ENCODE results near the gene CRB1. TPM values are rescaled to one million over a fixed set of nuclear protein-coding genes. Genes with fewer than 3 reads are reported as not detected.

CRB1 gene
- polyA plus RNA-seq, 1 donor (not counting 4 experiments of a cell fraction or from before 2014, with no cell fraction given), result 0.04 TPM

- H3K79me2 ChIP-seq (ENCODE audit: control insufficient read depth, insufficient read depth, low read length), result no peaks in the 10 kb centered on the region
- no peak overlapping the region for H2AFZ ChIP-seq (ENCODE audit: control insufficient read depth, low read length)
- DNase-seq (ENCODE audit: low read depth, low spot score) (no peak), FAIRE-seq (no peak)
- no peak for TF ChIP-seq CTCF (optimal IDR thresholded peaks at IDR 0.05 in 1 of 3, IDR thresholded peaks at IDR 0.05 in 1 of 3, conservative IDR thresholded peaks at IDR 0.05 in 1 of 3; ENCODE audit: extremely low read depth in 1 of 3, insufficient read depth in 2 of 3, low read length in 3 of 3)
- TF ChIP-seq EZH2 (IDR thresholded peaks at IDR 0.05; ENCODE audit: low read length), result no peak
- no peak overlapping the region for H3K9ac ChIP-seq (ENCODE audit: control insufficient read depth, extremely low read depth, insufficient read depth, low read length)
- no peak overlapping the region for H3K27ac ChIP-seq (ENCODE audit: control insufficient read depth, insufficient read depth, low read length)
- no peaks in the 10 kb centered on the region for H3K27me3 ChIP-seq (ENCODE audit: control insufficient read depth, extremely low read depth, insufficient read depth, low read length)
- no peaks in the 10 kb centered on the region for H3K4me1 ChIP-seq (ENCODE audit: control insufficient read depth, extremely low read depth, insufficient read depth, low read length)
- H3K36me3 ChIP-seq (ENCODE audit: control insufficient read depth in 2 of 2, extremely low read depth in 1 of 2, insufficient read depth in 2 of 2, low read length in 2 of 2), result no peaks in the 10 kb centered on the region
- H4K20me1 ChIP-seq (ENCODE audit: control insufficient read depth, extremely low read depth, insufficient read depth, low read length), result no peaks in the 10 kb centered on the region
- no peaks in the 10 kb centered on the region for H3K9me3 ChIP-seq (ENCODE audit: control insufficient read depth, low read depth, low read length)
- no peak overlapping the region for H3K4me3 ChIP-seq (ENCODE audit: control insufficient read depth in 2 of 3, extremely low read depth in 1 of 3, insufficient read depth in 2 of 3, low read depth in 1 of 3, low read length in 3 of 3)
- no peaks in the 10 kb centered on the region for H3K9me1 ChIP-seq (ENCODE audit: control insufficient read depth, extremely low read depth, insufficient read depth, low read length)
- no peak overlapping the region for H3K4me2 ChIP-seq (ENCODE audit: control insufficient read depth, extremely low read depth, insufficient read depth, low read depth, low read length)
- dilution Hi-C loops (cut with MboI; ENCODE audit: extremely low pct_ligation_motif_present, low sequenced_read_pairs), result no loop called here
Observed at GRCh38 chr1:197441999-197442414, 174.0 kb downstream of the CRB1 start.

GRCh38 chr1:197444755-197445154 lies 176.7 kb downstream of the CRB1 start:
- FAIRE-seq (no peak), DNase-seq (ENCODE audit: low read depth, low spot score) (no peak)
- H3K36me3 ChIP-seq (ENCODE audit: control insufficient read depth in 2 of 2, extremely low read depth in 1 of 2, insufficient read depth in 2 of 2, low read length in 2 of 2), result no peaks in the 10 kb centered on the region
- H4K20me1 ChIP-seq (ENCODE audit: control insufficient read depth, extremely low read depth, insufficient read depth, low read length), result no peaks in the 10 kb centered on the region
- no peaks in the 10 kb centered on the region for H3K4me1 ChIP-seq (ENCODE audit: control insufficient read depth, extremely low read depth, insufficient read depth, low read length)
- no peak overlapping the region for H2AFZ ChIP-seq (ENCODE audit: control insufficient read depth, low read length)
- no peak overlapping the region for H3K4me2 ChIP-seq (ENCODE audit: control insufficient read depth, extremely low read depth, insufficient read depth, low read depth, low read length)
- H3K27me3 ChIP-seq (ENCODE audit: control insufficient read depth, extremely low read depth, insufficient read depth, low read length), result no peaks in the 10 kb centered on the region
- H3K79me2 ChIP-seq (ENCODE audit: control insufficient read depth, insufficient read depth, low read length), result no peaks in the 10 kb centered on the region
- H3K27ac ChIP-seq (ENCODE audit: control insufficient read depth, insufficient read depth, low read length), result no peak overlapping the region
- TF ChIP-seq CTCF (optimal IDR thresholded peaks at IDR 0.05 in 1 of 3, IDR thresholded peaks at IDR 0.05 in 1 of 3, conservative IDR thresholded peaks at IDR 0.05 in 1 of 3; ENCODE audit: extremely low read depth in 1 of 3, insufficient read depth in 2 of 3, low read length in 3 of 3) (no peak), EZH2 (IDR thresholded peaks at IDR 0.05; ENCODE audit: low read length) (no peak)
- dilution Hi-C loops (cut with MboI; ENCODE audit: extremely low pct_ligation_motif_present, low sequenced_read_pairs), result no loop called here
- no peaks in the 10 kb centered on the region for H3K9me1 ChIP-seq (ENCODE audit: control insufficient read depth, extremely low read depth, insufficient read depth, low read length)
- no peaks in the 10 kb centered on the region for H3K9me3 ChIP-seq (ENCODE audit: control insufficient read depth, low read depth, low read length)
- no peak overlapping the region for H3K4me3 ChIP-seq (ENCODE audit: control insufficient read depth in 2 of 3, extremely low read depth in 1 of 3, insufficient read depth in 2 of 3, low read depth in 1 of 3, low read length in 3 of 3)
- no peak overlapping the region for H3K9ac ChIP-seq (ENCODE audit: control insufficient read depth, extremely low read depth, insufficient read depth, low read length)

Measured in keratinocyte (primary cell).